HL-60/S4 treated with retinoic acid at 250 ng/mL for 4 days and 3 days (cell line): Measurements from ENCODE around the gene ATP8A1.
"Not testable (repeated sequence)": the region's sequence is repeated elsewhere in the genome, so short reads cannot be mapped to it uniquely, and the experiment has no call there.

Source experiments
- in situ Hi-C: fragments of 300-500 bp; cut with MboI; formaldehyde crosslinking; loops from 2 replicates; pipeline ENCODE4 v1.7.0; 2022; ENCODE audit warnings: low sequenced_read_pairs

The ATP8A1 gene

GRCh38 chr4:42656944-42657792, at the start of gene ATP8A1:
Gene ATP8A1, minus strand, starts transcription at chr4:42657105. Its CDS starts 232 bp downstream, at chr4:42656873.
- in situ Hi-C loops, result no loop called here

- in situ Hi-C loops, result no loop called here
Measured at GRCh38 chr4:42706086-42706485, 49.2 kb upstream of the ATP8A1 start.

- in situ Hi-C loops, result no loop called here
Measured at GRCh38 chr4:42703813-42704212, 46.9 kb upstream of the ATP8A1 start.

GRCh38 chr4:42702895-42703294, 46.0 kb upstream of the ATP8A1 start:
- in situ Hi-C loops, result no loop called here

GRCh38 chr4:42701780-42702179, 44.9 kb upstream of the ATP8A1 start:
- in situ Hi-C loops, result not testable (repeated sequence)

GRCh38 chr4:42690537-42690936, 33.6 kb upstream of the ATP8A1 start:
- in situ Hi-C loops, result no loop called here

- in situ Hi-C loops, result no loop called here
Measured at GRCh38 chr4:42683393-42683792, 26.5 kb upstream of the ATP8A1 start.

GRCh38 chr4:42678512-42678911, 21.6 kb upstream of the ATP8A1 start:
- in situ Hi-C loops, result no loop called here

- in situ Hi-C loops, result no loop called here
Measured at GRCh38 chr4:42676066-42676951, 19.4 kb upstream of the ATP8A1 start.

- in situ Hi-C loops, result no loop called here
Measured at GRCh38 chr4:42673082-42673425, 16.1 kb upstream of the ATP8A1 start.

- in situ Hi-C loops, result no loop called here
Measured at GRCh38 chr4:42672359-42673081, 15.6 kb upstream of the ATP8A1 start.

GRCh38 chr4:42671431-42672194, 14.7 kb upstream of the ATP8A1 start:
- in situ Hi-C loops, result no loop called here

GRCh38 chr4:42658261-42658660, 1.4 kb upstream of the ATP8A1 start:
- in situ Hi-C loops, result no loop called here

GRCh38 chr4:42656679-42656943, 294 bp downstream of the ATP8A1 start:
- in situ Hi-C loops, result no loop called here

GRCh38 chr4:42655921-42656678, 805 bp downstream of the ATP8A1 start:
- in situ Hi-C loops, result no loop called here

- in situ Hi-C loops, result no loop called here
Measured at GRCh38 chr4:42655269-42655637, 1.7 kb downstream of the ATP8A1 start.

GRCh38 chr4:42654631-42655268, 2.2 kb downstream of the ATP8A1 start:
- in situ Hi-C loops, result no loop called here

GRCh38 chr4:42653626-42654560, 3.0 kb downstream of the ATP8A1 start:
- in situ Hi-C loops, result no loop called here
